Stimulated activated CD4-positive, alpha-beta T cell treated with anti-CD3 and anti-CD28 coated beads, Interleukin-1b, Interleukin-23, amount 100 ng/mL, for 24 hours (primary cell): ENCODE results near the gene FAH.
"Not testable (repeated sequence)": the region's sequence is repeated elsewhere in the genome, so short reads cannot be mapped to it uniquely, and the experiment has no call there.

Experiments used
- DNase-seq, 4 experiments: peaks; one replicate each; pipeline ENCODE4 v3.0.0-alpha.2; 2020; ENCODE audit warnings: low read depth in 4 of 4, low spot score in 1 of 4

Gene FAH

DNA sequence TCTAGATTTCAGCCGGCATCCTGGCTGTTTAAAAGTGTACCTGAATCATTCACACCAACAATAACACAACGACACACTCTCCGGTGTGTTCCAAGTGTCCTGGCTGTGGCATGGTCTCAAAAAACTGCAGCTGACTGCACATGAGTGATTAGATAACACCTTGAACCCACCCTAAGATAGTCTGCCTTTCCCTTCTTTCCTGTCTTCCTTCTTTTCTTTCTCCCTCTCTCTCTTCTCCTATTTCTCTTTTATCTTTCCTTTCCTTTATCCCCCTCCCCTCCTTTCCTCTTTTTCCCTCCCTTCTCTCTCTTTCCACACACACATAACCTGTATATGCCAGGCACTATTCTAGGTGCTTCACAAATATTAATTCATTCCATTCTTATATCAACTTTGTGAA, 1.2 kb upstream of the FAH start:
- no peak for DNase-seq

DNA sequence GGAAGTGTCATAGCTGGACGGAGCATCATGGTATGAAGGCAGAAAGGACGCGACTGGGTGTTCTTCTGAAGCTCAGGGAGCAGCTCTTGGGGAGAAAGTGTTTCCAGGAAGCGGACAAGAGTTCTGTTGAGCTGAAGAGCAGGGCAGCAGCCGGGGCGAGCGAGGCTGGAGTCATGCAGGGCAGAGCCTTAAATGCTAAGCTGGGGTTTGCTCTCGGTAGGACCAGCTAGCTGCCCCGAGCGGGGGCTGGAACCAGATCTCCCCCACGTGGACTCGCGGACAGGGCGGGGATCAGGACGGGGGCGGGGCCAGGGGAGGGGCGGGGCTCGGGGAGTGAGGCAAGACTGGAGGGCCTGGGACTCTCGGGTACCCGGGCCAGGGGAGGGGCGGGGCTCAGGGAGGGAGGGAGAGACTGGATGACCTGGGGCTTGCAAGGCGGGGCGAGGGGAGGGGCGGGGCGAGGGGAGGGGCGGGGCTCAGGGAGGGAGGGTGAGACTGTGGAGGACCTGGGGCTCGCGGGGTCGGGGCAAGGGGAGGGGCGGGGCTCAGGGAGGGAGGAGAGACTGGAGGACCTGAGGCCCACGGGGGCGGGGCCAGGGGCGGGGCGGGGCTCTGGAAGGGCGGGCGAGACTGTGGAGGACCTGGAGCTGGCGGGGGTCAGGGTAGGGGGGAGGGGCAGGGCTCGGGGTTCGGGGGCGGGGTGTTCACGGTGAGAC, 461 bp upstream of the FAH start:
- DNase-seq, result peak; percentile 69 to 92 (median 88)

DNA sequence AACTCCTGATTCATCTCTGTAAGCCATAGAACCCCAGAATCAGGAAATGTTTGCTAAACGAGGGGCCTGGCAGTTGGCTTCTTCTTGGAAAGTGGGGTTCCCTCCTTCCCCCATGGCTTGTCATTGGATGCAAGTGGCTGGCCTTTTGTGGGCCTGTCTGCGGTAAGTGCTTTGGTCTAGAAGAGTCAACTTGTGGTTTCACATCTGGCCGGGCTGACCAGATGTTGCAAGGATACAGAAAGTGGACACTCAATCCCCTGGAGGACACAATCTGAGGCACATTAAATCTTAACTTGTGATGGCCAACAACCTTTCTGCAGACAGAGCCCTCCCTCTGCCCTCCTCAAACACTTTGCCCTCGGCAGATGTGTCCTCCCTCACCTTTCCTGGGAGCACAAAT, 1.1 kb downstream of the FAH start:
- no peak for DNase-seq

DNA sequence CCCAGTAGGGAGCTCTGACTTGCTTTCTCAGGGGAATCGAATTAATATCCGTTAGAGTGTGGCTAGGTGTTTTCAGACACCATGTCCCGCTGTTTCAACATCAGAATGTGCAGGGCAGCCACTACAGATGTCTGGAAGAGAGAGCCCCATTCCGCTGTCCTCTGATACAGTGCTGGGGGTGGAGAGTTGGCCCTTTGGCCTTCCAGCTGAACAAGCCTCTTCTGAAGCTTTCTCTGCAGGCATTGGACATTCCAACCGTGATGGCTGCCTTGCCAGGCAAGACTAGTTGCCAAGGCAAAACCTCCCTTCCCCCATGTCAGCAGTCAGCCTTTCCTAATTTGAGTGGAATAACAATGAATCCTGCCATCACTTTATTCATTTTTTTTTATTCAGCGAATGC, 1.5 kb downstream of the FAH start:
- DNase-seq, result no peak

DNA sequence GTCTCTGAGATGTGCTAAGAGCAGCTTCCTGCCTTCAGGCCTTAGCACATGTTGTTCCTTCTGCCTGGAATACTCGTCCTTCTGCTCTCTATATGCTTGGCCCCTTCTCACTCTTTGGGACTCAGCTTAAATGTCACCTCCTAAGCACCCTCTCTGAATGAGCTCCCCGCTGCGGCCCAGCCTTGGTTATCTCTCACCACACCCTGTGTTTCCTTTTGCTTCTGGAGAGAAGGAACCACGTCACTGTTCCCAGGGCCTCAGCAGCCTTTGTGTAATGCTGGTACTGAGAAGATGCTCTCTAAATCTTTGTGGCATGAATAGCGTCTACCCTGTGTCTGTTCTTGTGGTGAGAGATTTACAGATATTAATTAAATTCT, 2.2 kb downstream of the FAH start:
- DNase-seq, result no peak

DNA sequence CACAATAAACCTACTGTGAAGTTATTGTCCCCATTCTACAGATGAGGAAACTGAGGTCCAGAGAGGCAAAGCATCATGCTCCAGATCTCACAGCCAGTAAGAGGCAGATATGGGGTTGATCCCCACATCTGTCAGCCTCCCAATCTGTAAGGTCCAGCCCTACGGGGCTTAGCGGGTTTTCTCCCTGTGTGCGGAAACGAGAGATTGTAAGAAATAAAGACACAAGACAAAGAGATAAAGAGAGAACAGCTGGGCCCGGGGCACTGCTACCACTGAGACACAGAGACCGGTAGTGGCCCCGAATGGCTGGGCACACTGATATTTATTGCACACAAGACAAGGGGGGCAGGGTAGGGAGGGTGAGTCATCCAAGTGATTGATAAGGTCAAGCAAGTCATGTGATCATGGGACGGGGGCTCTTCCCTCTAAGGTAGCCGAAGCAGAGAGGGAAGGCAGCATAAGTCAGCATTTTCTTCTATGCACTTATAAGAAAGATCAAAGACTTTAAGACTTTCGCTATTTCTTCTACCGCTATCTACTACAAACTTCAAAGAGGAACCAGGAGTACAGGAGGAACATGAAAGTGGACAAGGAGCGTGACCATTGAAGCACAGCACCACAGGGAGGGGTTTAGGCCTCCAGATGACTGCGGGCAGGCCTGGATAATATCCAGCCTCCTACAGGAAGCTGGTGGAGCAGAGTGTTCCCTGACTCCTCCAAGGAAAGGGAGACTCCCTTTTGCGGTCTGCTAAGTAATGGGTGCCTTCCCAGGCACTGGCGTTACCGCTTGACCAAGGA, 2.8 kb downstream of the FAH start:
- not testable (repeated sequence) for DNase-seq

DNA sequence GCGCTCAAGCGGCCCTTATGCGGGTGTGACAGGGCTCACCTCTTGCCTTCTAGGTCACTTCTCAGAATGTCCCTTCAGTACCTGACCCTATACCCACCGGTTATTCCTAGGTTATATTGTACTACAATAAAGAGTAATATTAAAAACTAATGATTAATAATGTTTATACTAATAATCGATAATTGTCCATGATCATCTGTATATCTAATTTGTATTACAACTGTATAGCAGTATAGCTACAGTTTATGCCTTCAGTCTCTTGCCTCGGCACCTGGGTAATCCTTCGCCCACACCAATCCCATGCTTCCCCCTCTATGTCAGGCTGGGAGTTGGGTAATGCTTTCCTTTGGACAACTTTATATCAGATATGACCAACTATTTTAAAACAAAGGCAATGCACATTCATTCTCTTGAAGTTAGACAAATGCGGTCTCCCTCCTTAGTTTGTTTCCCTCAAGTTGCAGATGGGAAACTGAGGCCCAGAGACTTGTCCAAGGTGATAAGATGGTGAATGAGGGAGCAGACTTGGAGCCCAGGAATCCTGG, 3.4 kb downstream of the FAH start:
- no peak for DNase-seq

DNA sequence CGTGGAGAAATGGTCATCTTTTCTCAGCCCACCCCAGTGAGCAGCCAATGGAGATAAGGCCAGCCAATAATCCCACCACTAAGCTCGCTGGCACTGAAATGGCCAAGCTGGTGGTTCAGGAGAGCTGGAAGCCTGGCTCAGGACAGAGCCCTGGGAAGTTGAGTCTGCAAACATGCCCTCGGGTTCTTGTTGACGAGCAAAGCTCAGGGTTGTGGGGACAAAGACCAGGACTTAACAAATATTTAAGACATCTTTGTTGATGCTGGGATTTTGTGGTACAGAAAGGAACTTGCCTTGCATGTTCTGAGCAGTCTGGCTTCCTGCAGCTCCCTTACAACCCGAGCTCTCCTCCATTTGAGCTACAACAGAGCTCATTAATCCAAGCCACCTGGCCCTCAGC, 4.4 kb downstream of the FAH start:
- no peak for DNase-seq

DNA sequence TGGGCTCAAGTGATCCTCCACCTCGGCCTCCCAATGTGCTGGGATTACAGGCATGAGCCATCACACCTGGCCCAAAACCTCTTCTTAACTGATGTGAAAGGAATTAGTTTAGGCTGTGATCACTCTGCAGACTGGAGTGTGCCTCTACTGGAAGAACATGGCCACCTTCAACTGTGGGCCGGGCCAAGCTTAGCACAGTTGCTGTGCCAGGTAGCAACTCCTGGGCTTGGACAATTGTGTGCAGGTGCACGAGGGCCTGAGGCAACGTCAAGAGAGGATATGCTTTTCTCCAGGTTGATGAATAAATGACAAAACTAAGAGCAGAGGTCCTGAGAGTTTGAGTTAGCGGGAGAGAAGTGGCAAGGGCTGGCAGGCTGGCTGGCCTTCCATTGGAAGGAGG, 6.5 kb downstream of the FAH start:
- no peak for DNase-seq

DNA sequence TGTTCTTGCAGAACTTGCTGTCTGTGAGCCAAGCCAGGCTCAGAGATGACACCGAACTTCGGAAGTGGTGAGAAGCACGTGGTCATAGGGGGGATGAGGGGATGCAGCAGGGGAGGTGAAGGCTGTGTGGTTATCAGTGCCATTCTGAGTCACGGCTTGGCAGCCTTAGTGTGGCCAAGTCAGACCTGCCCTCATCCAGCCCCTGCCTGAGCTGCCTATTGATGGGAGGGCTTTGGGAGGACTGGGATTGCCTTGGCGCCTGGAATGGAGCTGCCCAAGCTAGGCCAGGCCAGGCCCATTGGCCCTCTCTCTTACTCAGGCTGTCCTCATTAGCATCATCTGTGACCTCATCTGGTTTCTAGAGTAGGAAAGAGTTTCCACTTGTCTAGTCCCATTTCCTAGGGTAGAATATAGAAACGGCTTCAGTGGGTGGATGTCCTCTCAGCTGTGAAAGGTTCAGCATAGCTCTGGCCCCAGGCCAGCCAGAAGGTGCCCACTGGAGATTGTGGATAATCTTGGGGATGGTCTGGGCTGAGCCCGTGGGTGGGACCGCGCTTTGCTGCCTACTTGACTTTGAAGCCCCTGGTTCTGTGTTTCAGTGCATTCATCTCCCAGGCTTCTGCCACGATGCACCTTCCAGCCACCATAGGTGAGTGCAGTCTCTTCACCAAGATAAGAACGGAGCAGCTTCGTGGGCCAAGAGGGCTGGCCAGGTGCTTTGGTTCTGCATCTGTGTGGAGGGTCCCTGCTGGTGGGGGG, 7.2 kb downstream of the FAH start:
- no peak for DNase-seq

DNA sequence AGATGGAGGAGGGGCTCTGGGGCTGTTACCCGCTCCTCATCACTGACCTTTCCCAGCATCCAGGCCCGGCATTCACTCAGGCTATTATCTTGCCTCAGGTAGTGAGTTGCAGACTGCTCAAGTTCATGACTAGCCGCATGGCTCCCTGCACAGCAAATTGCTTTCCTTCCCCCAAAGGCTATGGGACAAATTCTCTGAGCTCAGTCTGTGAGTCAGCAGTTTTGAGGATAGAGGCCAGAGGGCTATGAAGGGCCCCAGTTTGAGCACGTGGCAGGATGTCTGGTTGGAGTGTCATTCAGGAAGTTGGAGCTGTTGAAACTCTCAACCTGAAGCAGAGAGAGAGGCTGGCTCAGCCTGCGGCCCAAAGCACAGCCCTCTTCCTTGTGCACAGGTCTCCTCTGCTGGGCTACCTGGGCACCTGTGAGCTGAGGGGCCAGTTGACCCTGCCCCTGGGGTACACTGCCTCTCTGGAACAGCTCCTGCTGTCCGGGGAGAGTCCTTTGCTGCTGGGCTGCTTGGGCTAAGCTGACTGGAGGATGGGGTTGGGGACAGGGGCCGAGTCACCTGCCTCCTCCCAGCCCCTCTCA, 7.9 kb downstream of the FAH start:
- DNase-seq, result peak in 1 of 4 experiments; percentile 15

DNA sequence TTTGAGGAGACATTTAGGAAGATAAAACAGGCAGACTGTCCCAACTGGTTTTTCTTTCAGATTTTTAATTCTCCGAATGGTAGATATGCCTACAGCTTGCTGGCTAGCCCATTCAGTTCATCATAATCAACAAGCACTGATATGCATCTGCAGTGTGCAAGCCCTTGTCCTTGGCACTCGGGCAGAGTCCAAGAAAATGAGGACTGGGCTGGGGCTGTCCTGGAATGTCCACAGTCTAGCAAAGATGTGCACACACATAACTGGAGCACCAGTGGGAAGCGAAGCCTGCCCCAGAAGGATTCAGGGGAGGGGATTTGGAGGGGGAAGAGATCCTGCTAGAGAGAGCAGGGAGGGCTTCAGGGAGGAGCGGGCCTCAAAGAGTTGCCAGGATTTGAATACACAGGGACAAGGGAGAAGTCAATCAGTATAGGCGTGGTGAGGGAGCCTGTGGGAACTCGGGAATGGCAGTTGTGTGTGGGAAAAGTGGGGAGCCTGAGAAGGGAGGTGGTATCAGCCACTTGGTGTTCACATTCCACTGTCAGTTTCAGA, 8.7 kb downstream of the FAH start:
- no peak for DNase-seq

DNA sequence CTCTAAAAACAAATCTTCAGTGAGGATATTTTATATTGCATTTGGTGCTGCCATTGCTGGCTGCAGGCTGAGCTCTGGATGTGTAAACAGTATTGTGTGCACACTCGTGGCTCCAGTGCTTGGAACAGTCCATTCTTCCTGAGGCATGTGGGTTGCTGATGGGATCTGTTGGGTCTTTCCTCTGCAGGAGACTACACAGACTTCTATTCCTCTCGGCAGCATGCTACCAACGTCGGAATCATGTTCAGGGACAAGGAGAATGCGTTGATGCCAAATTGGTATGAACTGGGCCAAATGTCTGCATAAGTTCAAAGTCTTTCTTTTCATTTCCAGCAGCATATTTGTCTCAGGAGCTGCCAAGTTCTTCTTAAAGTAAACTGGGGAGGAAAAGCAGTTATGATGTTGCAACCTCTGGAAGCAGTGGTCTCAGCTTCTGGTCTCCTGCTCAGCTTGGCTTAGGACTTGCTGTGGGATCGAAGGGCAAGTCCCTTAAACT, 9.3 kb downstream of the FAH start:
- no peak for DNase-seq

DNA sequence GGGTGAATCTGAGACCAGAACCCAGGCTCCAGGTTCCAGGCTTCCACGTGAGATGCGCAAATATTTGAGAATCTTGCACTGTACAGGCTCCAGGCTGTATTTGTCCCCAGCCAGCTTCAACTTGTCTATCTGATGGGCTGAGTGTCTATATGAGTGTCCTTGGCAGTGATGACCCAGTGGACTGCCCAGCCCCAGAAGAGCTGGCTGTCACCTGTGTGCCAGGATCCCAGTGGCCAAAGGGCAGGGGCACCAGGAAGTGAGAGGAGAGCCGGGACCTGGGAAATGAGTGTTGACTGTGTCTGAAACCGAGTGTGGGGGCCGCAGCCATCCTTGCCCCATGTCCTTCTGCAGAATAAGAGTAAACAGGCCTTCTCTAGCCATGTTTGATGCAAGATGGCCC, 10.4 kb downstream of the FAH start:
- DNase-seq, result no peak

DNA sequence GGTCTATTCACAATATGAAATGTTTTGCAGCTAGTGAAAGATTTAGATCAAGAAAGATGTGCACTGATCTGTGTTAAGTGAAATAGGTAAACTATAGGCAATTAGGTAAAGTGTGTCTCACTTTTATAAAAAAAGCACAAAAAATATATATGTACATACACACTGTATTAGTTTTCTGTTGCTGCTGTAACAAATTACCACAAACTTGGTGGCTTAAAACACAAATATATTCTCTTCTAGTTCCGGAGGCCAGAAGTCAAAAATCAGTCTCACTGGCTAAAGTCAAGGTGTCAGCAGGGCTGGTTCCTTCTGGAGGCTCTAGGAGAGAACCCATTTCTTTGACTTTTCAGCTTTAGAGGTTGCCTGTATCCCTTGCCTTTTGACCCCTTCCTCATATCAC, 11.1 kb downstream of the FAH start:
- no peak for DNase-seq

DNA sequence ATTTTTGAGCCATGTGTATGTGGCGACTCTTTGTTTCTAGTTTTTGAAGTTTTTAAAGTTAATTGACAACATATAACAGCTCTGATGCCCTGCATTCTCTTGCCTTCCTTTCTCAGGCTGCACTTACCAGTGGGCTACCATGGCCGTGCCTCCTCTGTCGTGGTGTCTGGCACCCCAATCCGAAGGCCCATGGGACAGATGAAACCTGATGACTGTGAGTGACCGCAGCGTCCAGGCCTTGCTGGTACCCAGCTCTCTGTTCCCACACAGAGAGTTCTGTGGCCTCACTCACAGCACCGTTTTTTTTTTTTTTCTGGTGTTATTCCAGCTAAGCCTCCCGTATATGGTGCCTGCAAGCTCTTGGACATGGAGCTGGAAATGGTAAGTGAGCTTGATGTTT, 15.1 kb downstream of the FAH start:
- no peak for DNase-seq

DNA sequence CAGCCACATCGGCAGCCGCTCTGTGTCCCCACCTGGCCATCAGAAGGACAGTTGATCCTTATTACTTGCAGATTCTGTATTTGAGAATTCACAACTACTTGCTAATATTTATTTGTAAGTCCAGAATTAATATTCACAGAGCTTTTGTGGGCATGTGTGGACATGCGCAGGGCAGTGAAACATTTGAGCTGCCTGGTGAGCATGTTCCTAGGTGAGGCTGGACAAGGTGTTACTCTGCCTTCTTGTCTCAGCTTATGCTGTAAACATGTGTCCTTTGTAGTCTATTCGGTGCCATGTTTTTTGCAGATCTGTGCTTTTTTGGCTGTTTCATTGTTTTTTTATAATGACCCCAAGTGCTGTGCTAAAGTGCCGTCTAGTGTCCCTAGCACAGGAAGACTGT, 15.6 kb downstream of the FAH start:
- no peak for DNase-seq

DNA sequence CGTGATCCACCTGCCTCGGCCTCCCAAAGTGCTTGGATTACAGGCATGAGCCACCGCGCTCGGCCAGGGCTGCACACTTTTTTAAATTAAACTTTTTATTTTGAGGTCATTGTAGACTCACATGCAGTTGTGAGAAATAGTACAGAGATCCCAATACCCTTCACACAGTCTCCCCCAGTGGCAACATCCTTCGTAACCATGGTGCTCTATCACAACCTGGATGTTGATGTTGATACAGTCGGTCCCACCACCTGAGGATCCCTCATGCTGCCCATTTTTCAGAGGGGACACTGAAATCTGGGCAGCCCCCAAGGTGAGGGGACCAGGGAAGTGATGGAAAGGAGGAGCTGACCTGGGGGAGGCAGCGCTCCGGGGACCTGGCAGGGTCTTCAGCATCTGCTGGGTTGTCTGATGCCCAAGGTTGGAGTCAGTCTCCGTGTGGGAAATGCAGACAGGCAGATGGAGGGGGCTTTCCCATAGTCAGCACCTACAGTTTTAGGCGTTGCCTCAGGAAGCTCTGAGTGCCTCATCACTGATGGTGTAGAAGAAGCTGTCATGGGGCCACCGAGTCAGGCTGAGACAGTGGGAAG, 17.1 kb downstream of the FAH start:
- no peak for DNase-seq

DNA sequence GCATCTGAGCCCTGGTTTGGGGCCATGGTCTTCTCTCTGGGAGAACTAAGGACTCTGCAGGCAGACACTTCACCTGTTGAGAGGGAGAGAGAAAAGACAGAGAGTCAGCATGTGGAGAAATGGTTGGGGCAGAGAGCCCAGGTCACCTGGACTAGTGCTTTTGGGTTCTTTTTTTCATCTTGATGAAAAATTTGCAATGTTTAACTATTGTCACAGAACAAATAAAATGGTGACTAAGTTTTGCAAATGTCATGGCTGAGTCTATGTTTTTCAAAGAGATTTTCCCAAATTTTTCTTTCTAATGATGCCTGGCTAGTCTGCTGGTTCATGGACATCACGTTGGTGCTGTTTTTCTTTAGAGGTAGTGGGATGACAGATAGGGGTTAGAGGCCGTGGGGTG, 17.8 kb downstream of the FAH start:
- no peak for DNase-seq

DNA sequence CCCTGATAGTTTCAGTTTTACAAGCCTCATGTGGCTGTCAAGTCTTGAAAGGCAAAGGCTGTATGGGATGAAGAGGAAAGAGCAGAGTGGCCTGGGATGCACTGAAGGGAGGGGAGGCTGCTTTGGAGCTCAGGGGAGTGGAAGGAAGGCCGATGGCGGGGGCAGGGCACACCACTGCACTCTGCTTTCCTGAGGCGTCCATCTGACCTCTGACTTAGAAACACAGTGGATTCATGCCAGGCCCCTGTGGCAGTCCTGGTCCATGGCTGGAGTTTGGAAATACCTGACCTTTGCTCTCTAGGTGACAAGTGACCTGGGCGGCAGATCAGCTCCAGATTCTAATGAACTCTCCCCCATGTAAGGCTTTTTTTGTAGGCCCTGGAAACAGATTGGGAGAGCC, 19.0 kb downstream of the FAH start:
- DNase-seq, result no peak

DNA sequence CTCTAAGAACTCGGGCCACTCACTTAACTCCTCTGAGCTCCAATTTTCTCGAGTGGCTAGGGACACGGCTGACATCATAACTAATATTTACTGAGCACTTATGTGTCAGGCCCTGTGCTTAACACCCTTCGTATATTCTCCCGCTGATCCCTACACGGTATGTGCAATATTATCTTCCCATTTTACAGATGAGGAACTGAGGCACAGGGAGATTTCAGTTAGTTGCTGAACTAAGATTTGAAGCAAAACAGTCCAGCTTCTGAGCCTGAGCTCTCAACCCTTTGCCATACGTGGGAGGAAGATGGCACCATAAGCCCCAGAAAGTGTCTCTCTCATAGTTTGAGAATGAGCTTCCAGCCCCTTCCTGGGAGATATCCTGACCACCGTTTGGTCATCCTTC, 19.6 kb downstream of the FAH start:
- no peak for DNase-seq
